Duodenal mucosa (tissue), 2 donors: Measurements from ENCODE around the gene NSMCE1.
"Not testable (repeated sequence)": the region's sequence is repeated elsewhere in the genome, so short reads cannot be mapped to it uniquely, and the experiment has no call there.

Experiments used
- H3K27ac ChIP-seq: one replicate; pipeline ENCODE4 v1.7.0; 2013; ENCODE audit warnings: low read depth, low read length
- H3K27me3 ChIP-seq, 2 donors: one replicate each; pipeline ENCODE4 v1.7.0; 2013; ENCODE audit warnings: low read length in 2 of 2, control low read depth in 1 of 2; ENCODE audit not compliant: insufficient read depth in 2 of 2, control insufficient read depth in 1 of 2
- H3K36me3 ChIP-seq, 2 donors: one replicate each; pipeline ENCODE4 v1.7.0; 2013; ENCODE audit warnings: low read length in 2 of 2, control low read depth in 1 of 2; ENCODE audit not compliant: insufficient read depth in 2 of 2, control insufficient read depth in 1 of 2
- H3K4me1 ChIP-seq, 2 donors: one replicate each; pipeline ENCODE4 v1.7.0; 2013; ENCODE audit warnings: low read length in 2 of 2, control low read depth in 1 of 2; ENCODE audit not compliant: insufficient read depth in 2 of 2, control insufficient read depth in 1 of 2
- H3K4me3 ChIP-seq, 2 donors: one replicate each; pipeline ENCODE4 v1.7.0; 2013; ENCODE audit warnings: low read length in 2 of 2, low read depth in 1 of 2
- H3K9ac ChIP-seq, 2 donors: one replicate each; pipeline ENCODE4 v1.7.0; 2013; ENCODE audit warnings: low read length in 2 of 2, low read depth in 1 of 2
- H3K9me3 ChIP-seq, 2 donors: one replicate each; pipeline ENCODE4 v1.7.0; 2013; ENCODE audit warnings: low read length in 2 of 2, control low read depth in 1 of 2; ENCODE audit not compliant: control insufficient read depth in 1 of 2

Gene NSMCE1

DNA sequence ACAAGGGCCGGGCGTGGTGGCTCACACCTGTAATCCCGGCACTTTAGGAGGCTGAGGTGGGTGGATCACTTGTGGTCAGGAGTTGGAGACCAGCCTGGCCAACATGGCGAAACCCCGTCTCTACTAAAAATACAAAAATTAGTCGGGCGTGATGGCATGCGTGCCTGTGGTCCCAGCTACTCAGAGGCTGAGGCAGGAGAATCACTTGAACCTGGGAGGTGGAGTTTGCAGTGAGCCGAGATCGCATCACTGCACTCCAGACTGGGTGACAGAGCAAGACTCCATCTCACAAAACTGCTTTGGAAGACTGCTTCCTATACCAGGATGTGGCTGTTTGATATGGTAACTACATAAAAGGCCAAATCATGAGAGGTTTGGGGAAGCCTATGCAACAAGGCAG is 61.5 kb downstream of the NSMCE1 start:
- not testable (repeated sequence) for H3K36me3 ChIP-seq, H3K9ac ChIP-seq, H3K27me3 ChIP-seq, H3K4me3 ChIP-seq, H3K9me3 ChIP-seq, H3K27ac ChIP-seq
- H3K4me1 ChIP-seq = peaks cover 27 to 30% of the 10 kb centered on the region in 2 donors

DNA sequence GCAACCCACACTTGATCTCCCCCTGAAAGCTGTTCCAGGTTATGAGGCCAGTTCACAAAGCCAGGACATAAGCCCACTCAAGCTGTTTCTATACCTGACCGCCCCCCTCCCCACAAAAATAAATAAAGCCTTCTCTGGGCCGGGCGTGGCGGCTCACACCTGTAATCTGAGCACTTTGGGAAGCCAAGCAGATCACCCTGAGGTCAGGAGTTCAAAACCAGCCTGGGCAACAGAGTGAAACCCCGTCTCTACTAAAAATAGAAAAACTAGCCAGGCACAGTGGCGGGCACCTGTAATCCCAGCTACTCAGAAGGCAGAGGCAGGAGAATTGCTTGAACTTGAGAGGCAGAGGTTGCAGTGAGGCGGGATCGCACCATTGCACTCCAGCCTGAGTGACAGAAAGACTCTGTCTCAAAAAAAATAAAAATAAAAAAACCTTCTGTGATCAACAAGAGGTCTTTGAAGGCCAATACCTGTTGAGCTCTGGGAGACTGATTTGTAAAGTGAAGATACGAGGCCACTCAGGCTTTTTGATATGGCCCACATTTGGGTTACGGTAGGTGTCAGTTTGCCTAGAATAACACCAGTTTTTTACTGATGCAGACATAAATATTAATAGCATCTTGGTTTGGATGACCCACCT is 63.0 kb downstream of the NSMCE1 start:
- Histone ChIP-seq H3K9me3 (no peaks in the 10 kb centered on the region), H3K27me3 (no peaks in the 10 kb centered on the region), H3K4me3 (no peak overlapping the region), H3K4me1 (peaks cover 27 to 30% of the 10 kb centered on the region in 2 donors), H3K36me3 (peaks cover 0 to 6% of the 10 kb centered on the region in 2 donors), H3K27ac (no peak overlapping the region), H3K9ac (no peak overlapping the region)

- peak overlapping the region; percentile 91 for H3K27ac ChIP-seq
- no peaks in the 10 kb centered on the region for H3K9me3 ChIP-seq
- H3K27me3 ChIP-seq = no peaks in the 10 kb centered on the region
- peak overlapping the region; percentile 96 to 99 for H3K9ac ChIP-seq
- H3K4me3 ChIP-seq = peak overlapping the region; percentile 88 to 93
- peaks cover 23 to 30% of the 10 kb centered on the region in 2 donors for H3K4me1 ChIP-seq
- H3K36me3 ChIP-seq = no peaks in the 10 kb centered on the region
Measured at GRCh38 chr16:27204312-27204915, 64.2 kb downstream of the NSMCE1 start.

DNA sequence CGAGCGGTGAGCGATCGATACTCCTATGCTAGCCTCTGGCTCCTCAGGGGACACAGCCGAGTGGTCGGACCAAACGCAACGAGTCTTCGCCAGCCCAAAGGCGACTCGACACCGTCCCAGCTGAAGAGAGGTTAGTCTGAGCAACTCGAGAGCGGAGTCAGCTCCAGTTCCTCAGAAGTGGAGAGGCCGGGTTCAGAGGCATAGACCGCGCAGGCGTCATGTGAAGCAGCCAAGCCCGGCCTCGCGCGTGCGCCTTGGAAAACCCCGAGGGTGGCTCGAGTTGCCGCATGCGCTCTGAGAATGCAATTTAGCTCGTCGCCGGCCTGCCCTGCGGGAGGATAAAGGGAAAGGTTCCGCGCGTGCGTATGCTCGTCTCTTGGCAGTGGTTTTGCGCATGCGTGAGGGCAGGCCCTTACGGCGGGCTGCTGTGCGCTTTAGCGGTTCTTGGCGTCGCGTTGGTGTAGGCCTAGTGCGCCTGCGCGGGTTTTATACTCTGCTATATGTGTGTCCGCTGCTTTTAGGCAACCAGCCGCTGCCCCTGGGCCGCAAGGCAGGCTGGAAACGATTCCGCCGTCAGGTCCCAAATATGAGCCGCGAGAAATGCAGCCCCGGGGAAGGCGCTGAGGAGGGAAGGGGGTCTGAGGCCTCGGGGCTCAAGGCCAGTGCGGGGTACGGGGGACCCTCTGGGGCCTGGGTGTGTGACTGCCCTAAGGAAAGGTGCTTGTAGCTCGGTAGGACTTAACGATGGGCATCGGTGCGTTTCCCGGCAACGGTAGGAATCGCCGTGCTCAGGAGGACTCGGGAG is 64.9 kb downstream of the NSMCE1 start, which contains the start of gene KDM8:
Gene KDM8 (plus strand): TSS at position 20 of the 805 bp plus-strand sequence. CDS start 6,598 bp downstream, outside the sequence.
- Histone ChIP-seq H3K27me3 (no peaks in the 10 kb centered on the region), H3K4me1 (peaks cover 20 to 29% of the 10 kb centered on the region in 2 donors), H3K27ac (peak within 1 kb of the TSS; percentile 99), H3K4me3 (peak within 1 kb of the TSS; percentile 88 to 93), H3K9ac (peak within 1 kb of the TSS; percentile 96 to 99), H3K9me3 (no peaks in the 10 kb centered on the region), H3K36me3 (no peaks in the 10 kb centered on the region)

DNA sequence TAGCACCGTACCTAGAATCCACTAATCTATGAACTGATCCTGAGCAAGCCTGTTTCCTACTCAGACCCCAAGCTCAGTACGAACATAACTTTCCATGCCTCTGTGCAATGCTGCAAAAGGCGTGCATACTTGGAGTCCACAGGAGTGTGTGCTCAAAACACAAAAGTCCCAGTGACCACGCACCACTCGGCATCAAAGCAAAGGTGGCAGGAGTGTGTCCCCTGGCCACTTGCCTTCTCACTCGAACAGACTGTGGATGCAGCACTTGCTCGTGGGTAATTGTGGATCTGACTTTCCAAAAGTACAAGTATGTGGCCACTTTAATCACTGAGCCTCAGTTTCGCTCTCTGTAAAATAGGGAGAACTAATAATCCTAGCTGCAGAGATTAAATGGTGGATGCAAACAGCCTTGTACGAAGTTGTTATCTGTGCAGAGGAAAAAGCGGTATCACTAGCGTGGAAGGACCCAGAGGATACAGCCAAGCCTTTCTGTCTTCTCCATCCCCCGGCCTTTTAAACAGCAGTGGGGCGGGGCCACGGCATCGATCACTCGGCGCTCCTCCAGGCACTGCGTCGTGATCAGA is 65.6 kb downstream of the NSMCE1 start:
- H3K27ac ChIP-seq = peak overlapping the region; percentile 99
- peaks cover 17 to 22% of the 10 kb centered on the region in 2 donors for H3K4me1 ChIP-seq
- H3K27me3 ChIP-seq = no peaks in the 10 kb centered on the region

DNA sequence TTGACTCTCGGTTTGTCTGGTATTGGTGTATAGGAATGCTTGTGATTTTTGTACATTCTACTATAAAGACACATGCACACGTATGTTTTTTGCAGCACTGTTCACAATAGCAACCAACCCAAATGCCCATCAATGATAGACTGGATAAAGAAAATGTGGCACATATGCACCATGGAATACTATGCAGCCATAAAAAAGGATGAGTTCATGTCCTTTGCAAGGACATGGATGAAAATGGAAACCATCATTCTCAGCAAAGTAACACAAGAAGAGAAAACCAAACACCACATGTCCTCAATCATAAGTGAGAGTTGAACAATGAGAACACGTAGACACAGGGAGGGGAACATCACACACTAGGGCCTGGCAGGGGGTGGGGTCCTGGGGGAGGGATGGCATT is 67.7 kb downstream of the NSMCE1 start:
- not testable (repeated sequence) for H3K9ac ChIP-seq, H3K9me3 ChIP-seq, H3K4me3 ChIP-seq, H3K36me3 ChIP-seq, H3K27ac ChIP-seq, H3K27me3 ChIP-seq
- H3K4me1 ChIP-seq = peaks cover 19 to 23% of the 10 kb centered on the region in 2 donors

More for the DNA sequence above, 65.6 kb downstream of the NSMCE1 start:
- peak overlapping the region; percentile 88 to 93 for H3K4me3 ChIP-seq
- H3K36me3 ChIP-seq = no peaks in the 10 kb centered on the region
- H3K9me3 ChIP-seq = no peaks in the 10 kb centered on the region
- peak overlapping the region; percentile 91 to 96 for H3K9ac ChIP-seq

GRCh38 chr16:27199736-27200135 is 68.8 kb downstream of the NSMCE1 start:
- H3K27me3 ChIP-seq = no peaks in the 10 kb centered on the region
- H3K4me3 ChIP-seq = no peak overlapping the region
- peaks cover 20 to 25% of the 10 kb centered on the region in 2 donors for H3K4me1 ChIP-seq
- H3K27ac ChIP-seq = peak overlapping the region; percentile 22
- H3K36me3 ChIP-seq = no peaks in the 10 kb centered on the region
- peak overlapping the region in 1 of 2 donors; percentile 33 for H3K9ac ChIP-seq
- H3K9me3 ChIP-seq = no peaks in the 10 kb centered on the region

GRCh38 chr16:27199235-27199586 is 69.4 kb downstream of the NSMCE1 start:
- Histone ChIP-seq H3K36me3 (no peaks in the 10 kb centered on the region), H3K9ac (no peak overlapping the region), H3K4me3 (no peak overlapping the region), H3K27me3 (no peaks in the 10 kb centered on the region), H3K9me3 (no peaks in the 10 kb centered on the region), H3K4me1 (peaks cover 15 to 19% of the 10 kb centered on the region in 2 donors), H3K27ac (no peak overlapping the region)

GRCh38 chr16:27198451-27199234 is 69.9 kb downstream of the NSMCE1 start:
- Histone ChIP-seq H3K27ac (no peak overlapping the region), H3K4me1 (peaks cover 15 to 16% of the 10 kb centered on the region in 2 donors), H3K9ac (no peak overlapping the region), H3K9me3 (no peaks in the 10 kb centered on the region), H3K36me3 (no peaks in the 10 kb centered on the region), H3K27me3 (no peaks in the 10 kb centered on the region), H3K4me3 (no peak overlapping the region)
